ENCODE data around the gene KRTAP10-5. TPM values are rescaled to one million over a fixed set of nuclear protein-coding genes. Genes with fewer than 3 reads are reported as not detected.

Gene KRTAP10-5
- total RNA-seq, 1 experiment from 2014 or later, result not detected

GRCh38 chr21:44614161-44614631 is 33.8 kb upstream of the KRTAP10-5 start:
- no peaks in the 10 kb centered on the region for H3K27me3 ChIP-seq (ENCODE audit: control insufficient read depth, insufficient read depth, low read length)
- DNase-seq (ENCODE audit: low read depth, low spot score) (no peak), ATAC-seq (no peak)
- CTCF ChIA-PET, result no interaction called here
- H3K4me3 ChIP-seq (ENCODE audit: low read depth in 2 of 2, low read length in 2 of 2), result no peak overlapping the region
- peaks cover 2% of the 10 kb centered on the region; the same call in 1 of the 2 replicates for H3K9me3 ChIP-seq (ENCODE audit: control insufficient read depth, insufficient read depth, low read depth, low read length)
- intact Hi-C loops (cut with micrococcal nuclease; ENCODE audit: unreplicated experiment), result no loop called here
- no TSS peak for BruUV-seq (replicated peaks)
- H3K27ac ChIP-seq (ENCODE audit: low read length), result no peak overlapping the region
- in situ Hi-C loops (cut with HindIII; ENCODE audit: low pct_unique_long_range_greater_than_20kb, low sequenced_read_pairs), result no loop called here
- H3K36me3 ChIP-seq (ENCODE audit: control insufficient read depth, insufficient read depth, low read length), result no peaks in the 10 kb centered on the region
- POLR2A ChIA-PET, result no interaction called here
- no peaks in the 10 kb centered on the region for H3K4me1 ChIP-seq (ENCODE audit: control insufficient read depth, insufficient read depth, low read length)
- TF ChIP-seq POLR2AphosphoS5 (IDR thresholded peaks at IDR 0.05; ENCODE audit: low read depth, low read length) (no peak), SIN3A (IDR thresholded peaks at IDR 0.05; ENCODE audit: borderline replicate concordance, insufficient read depth, low read depth, low read length) (no peak), TCF7L2 (IDR thresholded peaks at IDR 0.05; ENCODE audit: low read depth, low read length) (no peak), REST (IDR thresholded peaks at IDR 0.05; ENCODE audit: insufficient read depth in 1 of 2, low read depth in 2 of 2, low read length in 1 of 2) (no peak), CTCF (IDR thresholded peaks at IDR 0.05) (no peak)

- POLR2A ChIA-PET, result no interaction called here
- ATAC-seq (no peak), DNase-seq (ENCODE audit: low read depth, low spot score) (no peak)
- H3K4me1 ChIP-seq (ENCODE audit: control insufficient read depth, insufficient read depth, low read length), result no peaks in the 10 kb centered on the region
- intact Hi-C loops (cut with micrococcal nuclease; ENCODE audit: unreplicated experiment) (no loop called here), in situ Hi-C loops (cut with HindIII; ENCODE audit: low pct_unique_long_range_greater_than_20kb, low sequenced_read_pairs) (no loop called here)
- BruUV-seq (replicated peaks), result no TSS peak
- TF ChIP-seq POLR2AphosphoS5 (IDR thresholded peaks at IDR 0.05; ENCODE audit: low read depth, low read length) (no peak), CTCF (IDR thresholded peaks at IDR 0.05) (no peak), REST (IDR thresholded peaks at IDR 0.05; ENCODE audit: insufficient read depth in 1 of 2, low read depth in 2 of 2, low read length in 1 of 2) (no peak), TCF7L2 (IDR thresholded peaks at IDR 0.05; ENCODE audit: low read depth, low read length) (no peak), SIN3A (IDR thresholded peaks at IDR 0.05; ENCODE audit: borderline replicate concordance, insufficient read depth, low read depth, low read length) (no peak)
- H3K4me3 ChIP-seq (ENCODE audit: low read depth in 2 of 2, low read length in 2 of 2), result no peak overlapping the region
- H3K9me3 ChIP-seq (ENCODE audit: control insufficient read depth, insufficient read depth, low read depth, low read length), result peaks cover 3% of the 10 kb centered on the region; the same call in 1 of the 2 replicates
- H3K27me3 ChIP-seq (ENCODE audit: control insufficient read depth, insufficient read depth, low read length), result no peaks in the 10 kb centered on the region
- CTCF ChIA-PET, result no interaction called here
- H3K27ac ChIP-seq (ENCODE audit: low read length), result no peak overlapping the region
- no peaks in the 10 kb centered on the region for H3K36me3 ChIP-seq (ENCODE audit: control insufficient read depth, insufficient read depth, low read length)
Observed at GRCh38 chr21:44613386-44614155, 33.2 kb upstream of the KRTAP10-5 start.
